HCT116 (cell line): ENCODE results near the gene GLB1L. TPM values are rescaled to one million over a fixed set of nuclear protein-coding genes. Genes with fewer than 3 reads are reported as not detected.

Source experiments
- ATAC-seq: fragments of 200-7000 bp; cut with Tn5 transposase; 2 replicates; pipeline ENCODE4 v1.9.1; 2020; ENCODE audit warnings: mild to moderate bottlenecking, moderate library complexity
- BruUV-seq: library from RNA; stranded (reverse); fragments of 400-500 nt; replicated peaks from 2 replicates; lab custom pipeline; 2021; lab: Mats Ljungman, UMichigan
- CTCF ChIA-PET: fragments of 300-600 bp; sonication (Branson Sonifier 250); formaldehyde crosslinking; loops from one replicate; lab custom pipeline; 2021; ENCODE audit warnings: antibody characterized with exemption; lab: Charles Lee
- POLR2A ChIA-PET: fragments of 300-600, 350-600 bp; sonication (Branson Sonifier 250); formaldehyde crosslinking; loops from one replicate; lab custom pipeline; 2021; ENCODE audit warnings: antibody characterized with exemption; lab: Charles Lee
- RAD21 ChIA-PET, 2 experiments: fragments of 300-600 bp; sonication (Branson Sonifier 250); formaldehyde crosslinking; loops; one replicate each; lab custom pipeline; 2023; ENCODE audit warnings: low total read pairs in 2 of 2; ENCODE audit not compliant: uncharacterized antibody in 2 of 2, unreplicated experiment in 2 of 2, low non-redundant PET in 1 of 2; lab: Charles Lee
- DNase-seq: peaks from one replicate; pipeline ENCODE4 v3.0.0-alpha.2; 2010; ENCODE audit warnings: low read depth, low spot score
- H2AFZ ChIP-seq: fragments of 200-600 bp; shearing (Covaris generic), sonication (generic); 2 replicates; pipeline ENCODE4 v1.6.1; 2017; ENCODE audit warnings: low read depth, mixed run types, mixed read lengths, antibody characterized with exemption, low read length; ENCODE audit not compliant: poor library complexity, severe bottlenecking
- H3K27ac ChIP-seq: 2 replicates; pipeline ENCODE4 v1.5.1; 2012; ENCODE audit warnings: low read depth, low read length
- H3K27me3 ChIP-seq: fragments of 200-600 bp; sonication (generic); 2 replicates; pipeline ENCODE4 v1.6.1; 2016; ENCODE audit warnings: mixed run types, low read length, mixed read lengths; ENCODE audit not compliant: insufficient read depth
- H3K36me3 ChIP-seq, 2 experiments: fragments of 200-500 bp in 1 of 2; fragments of 200-600 bp in 1 of 2; sonication (Bioruptor generic) in 1 of 2; sonication (generic) in 1 of 2; 2 replicates each; pipeline versions ENCODE4 v1.5.1 to v1.6.1; 2014 to 2016; ENCODE audit warnings: low read length in 2 of 2, inconsistent platforms in 1 of 2, mixed read lengths in 1 of 2, mixed run types in 1 of 2; ENCODE audit not compliant: insufficient read depth in 2 of 2, control insufficient read depth in 1 of 2
- H3K4me1 ChIP-seq, 2 experiments: fragments of 200-600 bp in 1 of 2; sonication (generic) in 1 of 2; 2 replicates each; pipeline versions ENCODE4 v1.5.1 to v1.6.1; 2012 to 2017; ENCODE audit warnings: low read length in 2 of 2, inconsistent platforms in 1 of 2, mild to moderate bottlenecking in 1 of 2, mixed read lengths in 1 of 2, mixed run types in 1 of 2, moderate library complexity in 1 of 2; ENCODE audit not compliant: insufficient read depth in 2 of 2, control insufficient read depth in 1 of 2
- H3K4me2 ChIP-seq: fragments of 200-600 bp; sonication (generic); 2 replicates; pipeline ENCODE4 v1.6.1; 2017; ENCODE audit warnings: mixed run types, low read length, mixed read lengths
- H3K4me3 ChIP-seq, 2 experiments: fragments of 200-600 bp in 1 of 2; sonication (generic) in 1 of 2; replicated peaks in 1 of 2; 2 replicates each; pipeline ENCODE4 v1.5.1; 2011 to 2016; ENCODE audit warnings: low read length in 2 of 2, control low read depth in 1 of 2, low read depth in 1 of 2, mild to moderate bottlenecking in 1 of 2, mixed read lengths in 1 of 2, mixed run types in 1 of 2
- H3K79me2 ChIP-seq: fragments of 200-600 bp; sonication (generic); 2 replicates; pipeline ENCODE4 v1.6.1; 2017; ENCODE audit warnings: mild to moderate bottlenecking, mixed run types, low read length, moderate library complexity, mixed read lengths; ENCODE audit not compliant: insufficient read depth
- H3K9ac ChIP-seq: fragments of 200-600 bp; sonication (generic); 2 replicates; pipeline ENCODE4 v1.6.1; 2016; ENCODE audit warnings: low read length, mixed read lengths
- H3K9me2 ChIP-seq: fragments of 200-600 bp; sonication (generic), shearing (Covaris generic); 2 replicates; pipeline ENCODE4 v1.6.1; 2017; ENCODE audit warnings: mixed run types, mild to moderate bottlenecking, moderate library complexity; ENCODE audit not compliant: insufficient read depth
- H3K9me3 ChIP-seq, 2 experiments: fragments of 200-500 bp in 1 of 2; fragments of 200-600 bp in 1 of 2; sonication (Bioruptor generic) in 1 of 2; sonication (generic) in 1 of 2; 2 replicates each; pipeline ENCODE4 v1.6.1; 2014 to 2017; ENCODE audit warnings: low read length in 2 of 2, mixed read lengths in 2 of 2, inconsistent platforms in 1 of 2, low read depth in 1 of 2, mild to moderate bottlenecking in 1 of 2, mixed run types in 1 of 2, moderate library complexity in 1 of 2; ENCODE audit not compliant: control insufficient read depth in 1 of 2, insufficient read depth in 1 of 2
- H4K20me1 ChIP-seq: fragments of 200-600 bp; sonication (generic), shearing (Covaris generic); 2 replicates; pipeline ENCODE4 v1.6.1; 2017; ENCODE audit warnings: mixed run types, mild to moderate bottlenecking, moderate library complexity; ENCODE audit not compliant: insufficient read depth
- ATF3 ChIP-seq: IDR thresholded peaks from 2 replicates; pipeline ENCODE4 v1.6.1; 2012
- CBX3 ChIP-seq: IDR thresholded peaks from 2 replicates; pipeline ENCODE4 v1.6.1; 2012; ENCODE audit warnings: low read depth
- CEBPB ChIP-seq: IDR thresholded peaks from 2 replicates; pipeline ENCODE4 v1.6.1; 2012; ENCODE audit warnings: low read depth
- CTCF ChIP-seq, 3 experiments: fragments of 200-600 bp in 1 of 3; sonication (generic) in 1 of 3; IDR thresholded peaks in 2 of 3; conservative IDR thresholded peaks in 1 of 3; 2 replicates each; pipeline ENCODE4 v1.5.1; 2012 to 2017; ENCODE audit warnings: low read depth in 2 of 3, low read length in 2 of 3, antibody characterized with exemption in 1 of 3, borderline replicate concordance in 1 of 3, control low read depth in 1 of 3, mild to moderate bottlenecking in 1 of 3, mixed read lengths in 1 of 3, mixed run types in 1 of 3, moderate library complexity in 1 of 3; ENCODE audit not compliant: insufficient read depth in 1 of 3
- EGR1 ChIP-seq: IDR thresholded peaks from 2 replicates; pipeline ENCODE4 v1.6.1; 2012; ENCODE audit warnings: low read depth
- ELF1 ChIP-seq: IDR thresholded peaks from 2 replicates; pipeline ENCODE4 v1.6.1; 2012; ENCODE audit warnings: low read depth, borderline replicate concordance
- EZH2phosphoT487 ChIP-seq: fragments of 200-600 bp; IDR thresholded peaks from 2 replicates; pipeline ENCODE4 v1.6.1; 2018; ENCODE audit warnings: antibody characterized with exemption, borderline replicate concordance
- FOSL1 ChIP-seq: IDR thresholded peaks from 2 replicates; pipeline ENCODE4 v1.6.1; 2012; ENCODE audit warnings: low read depth
- JUND ChIP-seq: IDR thresholded peaks from 2 replicates; pipeline ENCODE4 v1.6.1; 2012
- POLR2A ChIP-seq: IDR thresholded peaks from 2 replicates; pipeline ENCODE4 v1.7.0; 2011; ENCODE audit warnings: borderline replicate concordance; ENCODE audit not compliant: insufficient read depth, insufficient read length; ENCODE audit errors: extremely low read depth
- POLR2AphosphoS5 ChIP-seq: IDR thresholded peaks from 2 replicates; pipeline ENCODE4 v1.6.1; 2011; ENCODE audit warnings: mild to moderate bottlenecking, low read depth, low read length, moderate library complexity
- RAD21 ChIP-seq: IDR thresholded peaks from 2 replicates; pipeline ENCODE4 v1.6.1; 2012; ENCODE audit warnings: low read depth, mild to moderate bottlenecking
- SIN3A ChIP-seq: IDR thresholded peaks from 2 replicates; pipeline ENCODE4 v1.6.1; 2012; ENCODE audit warnings: low read depth
- TCF7L2 ChIP-seq: IDR thresholded peaks from 2 replicates; pipeline ENCODE4 v1.7.0; 2011; ENCODE audit warnings: borderline replicate concordance, inconsistent platforms; ENCODE audit not compliant: insufficient read depth, insufficient read length; ENCODE audit errors: extremely low read depth
- YY1 ChIP-seq: IDR thresholded peaks from 2 replicates; pipeline ENCODE4 v1.6.1; 2011; ENCODE audit warnings: low read length, low read depth, moderate library complexity, mild to moderate bottlenecking; ENCODE audit not compliant: insufficient replicate concordance; ENCODE audit errors: extremely low read depth
- ZFX ChIP-seq: fragments of 450-650 bp; IDR thresholded peaks from 2 replicates; pipeline ENCODE4 v1.6.1; 2017
- ZNF274 ChIP-seq: fragments of 200-500 bp; sonication (Bioruptor generic); IDR thresholded peaks from 2 replicates; pipeline ENCODE4 v1.6.1; 2014; ENCODE audit warnings: mild to moderate bottlenecking, low read depth, low read length, inconsistent platforms
- intact Hi-C: fragments of 100-400 bp; cut with micrococcal nuclease; formaldehyde crosslinking; loops from 2 replicates; pipeline ENCODE4 v1.10.0; 2022
- total RNA-seq: library from RNA; stranded (reverse); gene quantifications from one replicate; pipeline ENCODE4 v1.2.1, GENCODE V29; 2021; ENCODE audit not compliant: unreplicated experiment

Gene GLB1L
- total RNA-seq, 1 experiment from 2014 or later, result 6.6 TPM

- no peak for TF ChIP-seq TCF7L2
- no peak for TF ChIP-seq ELF1
- no peak for TF ChIP-seq JUND
- no peak for TF ChIP-seq CBX3
- no peak for TF ChIP-seq EZH2phosphoT487
- no peak for TF ChIP-seq RAD21
- no peak for TF ChIP-seq POLR2AphosphoS5
- no peak for TF ChIP-seq POLR2A
- TF ChIP-seq FOSL1, result no peak
- TF ChIP-seq EGR1, result no peak
Observed at GRCh38 chr2:219213026-219213415, 32.2 kb downstream of the GLB1L start (continued).

GRCh38 chr2:219210886-219211362, 34.3 kb downstream of the GLB1L start:
- Histone ChIP-seq H3K27me3 (no peaks in the 10 kb centered on the region), H3K4me1 (peaks cover 9 to 15% of the 10 kb centered on the region in 2 experiments), H3K9ac (no peak overlapping the region), H3K9me2 (no peaks in the 10 kb centered on the region), H3K36me3 (peaks cover 10 to 23% of the 10 kb centered on the region in 2 experiments; a peak in 3 of 4 replicates), H3K79me2 (no peaks in the 10 kb centered on the region), H2AFZ (no peak overlapping the region), H3K9me3 (no peaks in the 10 kb centered on the region), H3K27ac (no peak overlapping the region), H3K4me3 (no peak overlapping the region), H4K20me1 (no peaks in the 10 kb centered on the region), H3K4me2 (no peak overlapping the region)
- TF ChIP-seq EZH2phosphoT487, result no peak
- TF ChIP-seq CEBPB, result no peak
- no peak for TF ChIP-seq CTCF (IDR thresholded peaks at IDR 0.05 in 2 of 3, conservative IDR thresholded peaks at IDR 0.05 in 1 of 3; ENCODE audit: borderline replicate concordance in 1 of 3, insufficient read depth in 1 of 3, low read depth in 2 of 3, low read length in 2 of 3)
- no peak for TF ChIP-seq SIN3A
- TF ChIP-seq ATF3, result no peak
- TF ChIP-seq ZFX, result no peak
- no peak for TF ChIP-seq YY1
- TF ChIP-seq POLR2A, result no peak
- TF ChIP-seq EGR1, result no peak
- no peak for TF ChIP-seq ZNF274
- RAD21 ChIA-PET, result no interaction called here
- intact Hi-C loops, result loop anchor here (2.0 kb wide), 2 partner anchors 40 to 50 kb away; partner anchors contain the start of genes NHEJ1 and SLC23A3
- ATAC-seq (no peak), DNase-seq (no peak)
- POLR2A ChIA-PET, result interaction anchor here (1.1 kb wide), 1 partner anchor 16 kb away, joined by 3 read pairs; no protein-coding TSS in a partner anchor
- no TSS peak for BruUV-seq
- CTCF ChIA-PET, result interaction anchor here (0.8 to 1.7 kb wide), 9 partner anchors 34 to 181 kb away, joined by 3 to 10 read pairs (median 4); partner anchors contain the start of genes CNPPD1 and NHEJ1
